Left lung (tissue), 10 donors: ENCODE results near the gene TRAF4. TPM values are rescaled to one million over a fixed set of nuclear protein-coding genes. Genes with fewer than 3 reads are reported as not detected.

ENCODE experiments used
- ATAC-seq: fragments of 200-7000 bp; cut with Tn5 transposase; one replicate; pipeline ENCODE4 v1.9.1; 2020; ENCODE audit warnings: moderate library complexity
- DNase-seq, 4 donors: peaks; one replicate each; pipeline ENCODE4 v3.0.0-alpha.2; 2013 to 2020
- H3K27ac ChIP-seq, 2 donors: fragments of 200-600 bp; sonication (generic) in 1 of 2; one replicate each; pipeline versions ENCODE4 v1.5.0 to v1.8.0; 2020 to 2021
- H3K27me3 ChIP-seq, 2 donors: fragments of 200-600 bp; sonication (generic) in 1 of 2; one replicate each; pipeline versions ENCODE4 v1.5.0 to v1.8.0; 2020 to 2021
- H3K36me3 ChIP-seq, 2 donors: fragments of 200-600 bp; sonication (generic) in 1 of 2; one replicate each; pipeline versions ENCODE4 v1.5.0 to v1.8.0; 2020 to 2021
- H3K4me1 ChIP-seq, 2 donors: fragments of 200-600 bp; one replicate each; pipeline ENCODE4 v1.8.0; 2021
- H3K4me3 ChIP-seq, 2 donors: fragments of 200-600 bp; sonication (generic) in 1 of 2; one replicate each; pipeline versions ENCODE4 v1.5.0 to v1.8.0; 2020 to 2021; ENCODE audit warnings: mild to moderate bottlenecking in 1 of 2
- H3K9me3 ChIP-seq, 2 donors: fragments of 200-600 bp; sonication (generic) in 1 of 2; one replicate each; pipeline versions ENCODE4 v1.5.0 to v1.8.0; 2020 to 2021
- CTCF ChIP-seq, 2 donors: fragments of 200-600 bp; sonication (generic) in 1 of 2; IDR thresholded peaks; one replicate each; pipeline versions ENCODE4 v1.5.0 to v1.8.0; 2021; ENCODE audit warnings: antibody characterized with exemption in 2 of 2
- intact Hi-C, 2 donors: fragments of 100-400 bp; cut with DNase I; formaldehyde crosslinking; loops; one replicate each; pipeline versions ENCODE4 v1.11.2 to v1.14.2; 2022
- polyA plus RNA-seq, 6 donors: library from polyadenylated mRNA; unstranded; fragments of 120-200 nt; gene quantifications; one replicate each; pipeline ENCODE4 v1.2.1, GENCODE V29; 2013; ENCODE audit not compliant: insufficient read length in 6 of 6
- total RNA-seq, 2 donors: library from RNA; stranded (reverse); fragmentation: NEBNext Ultra II Directional; extraction: Animal tissue kit (Norgen Biotek cat#: 25700); gene quantifications; one replicate each; pipeline ENCODE4 v1.2.1, GENCODE V29; 2021
- donor health status: DM: no; HTN: yes; CAD: no.
- donor health status: DM: no; HTN: no; CAD: no.

TRAF4 gene
- total and polyA plus RNA-seq, 8 donors: 66.1 to 136 (median 99.1) TPM

GRCh38 chr17:28714281-28714680 is 29.5 kb upstream of the TRAF4 start:
- H3K4me3 ChIP-seq: no peak overlapping the region
- H3K36me3 ChIP-seq: peaks cover 0 to 25% of the 10 kb centered on the region in 2 donors
- DNase-seq: peak in 1 of 4 donors; percentile 44
- H3K9me3 ChIP-seq: no peaks in the 10 kb centered on the region
- no peak for TF ChIP-seq CTCF (IDR thresholded peaks at IDR 0.05)
- no peak for ATAC-seq
- H3K27me3 ChIP-seq: peaks cover 0 to 19% of the 10 kb centered on the region in 2 donors
- intact Hi-C loops: no loop called here
- H3K27ac ChIP-seq: no peak overlapping the region
- H3K4me1 ChIP-seq: peaks cover 21 to 60% of the 10 kb centered on the region in 2 donors

GRCh38 chr17:28715217-28715616 is 28.6 kb upstream of the TRAF4 start:
- H3K4me1 ChIP-seq: peaks cover 21 to 60% of the 10 kb centered on the region in 2 donors
- no peak for ATAC-seq
- intact Hi-C loops: no loop called here

GRCh38 chr17:28716740-28717577 is 26.9 kb upstream of the TRAF4 start:
- intact Hi-C loops: no loop called here

More at GRCh38 chr17:28715217-28715616, 28.6 kb upstream of the TRAF4 start:
- DNase-seq: no peak
- Histone ChIP-seq H3K27ac (no peak overlapping the region), H3K9me3 (no peaks in the 10 kb centered on the region), H3K27me3 (peaks cover 0 to 19% of the 10 kb centered on the region in 2 donors), H3K36me3 (peaks cover 0 to 25% of the 10 kb centered on the region in 2 donors), H3K4me3 (no peak overlapping the region)
- no peak for TF ChIP-seq CTCF (IDR thresholded peaks at IDR 0.05)

GRCh38 chr17:28717578-28718332 is 26.1 kb upstream of the TRAF4 start, which contains the start of gene RAB34:
RAB34 (minus strand) TSS chr17:28717868; CDS start chr17:28717266, 602 bp downstream.
- Histone ChIP-seq H3K4me3 (peak within 1 kb of the TSS; percentile 65 to 96), H3K36me3 (peaks cover 0 to 45% of the 10 kb centered on the region in 2 donors), H3K9me3 (no peaks in the 10 kb centered on the region), H3K27ac (peak within 1 kb of the TSS; percentile 79 to 86), H3K27me3 (peaks cover 0 to 19% of the 10 kb centered on the region in 2 donors), H3K4me1 (peaks cover 36 to 67% of the 10 kb centered on the region in 2 donors)
- no peak for TF ChIP-seq CTCF (IDR thresholded peaks at IDR 0.05)
- peak; percentile 63 for ATAC-seq
- intact Hi-C loops: no loop called here
- peak; percentile 85 to 95 (median 90) for DNase-seq

More at GRCh38 chr17:28716740-28717577, 26.9 kb upstream of the TRAF4 start:
- no peaks in the 10 kb centered on the region for H3K9me3 ChIP-seq
- H3K27me3 ChIP-seq: peaks cover 0 to 19% of the 10 kb centered on the region in 2 donors
- peaks cover 28 to 65% of the 10 kb centered on the region in 2 donors for H3K4me1 ChIP-seq
- H3K4me3 ChIP-seq: peak overlapping the region; percentile 65 to 96
- peak overlapping the region; percentile 79 to 86 for H3K27ac ChIP-seq
- TF ChIP-seq CTCF (IDR thresholded peaks at IDR 0.05): no peak
- DNase-seq: peak in 3 of 4 donors; percentile 53 to 84 (median 56)
- peak; percentile 1 for ATAC-seq
- peaks cover 0 to 37% of the 10 kb centered on the region in 2 donors for H3K36me3 ChIP-seq
